HT1080 (cell line): ENCODE measurements around the gene C19orf67. TPM values are rescaled to one million over a fixed set of nuclear protein-coding genes. Genes with fewer than 3 reads are reported as not detected.
A peak's percentile ranks its signal among the peaks of the same experiment; 100 is the strongest.
"Not testable (repeated sequence)": the region's sequence is repeated elsewhere in the genome, so short reads cannot be mapped to it uniquely, and the experiment has no call there.

Experiments
- DNase-seq: peaks from one replicate; pipeline ENCODE4 v3.0.0-alpha.2; 2015; ENCODE audit warnings: low read depth
- total RNA-seq: library from RNA; depleted of rRNA; stranded (reverse); fragments of >200 nt; shearing (Covaris generic); gene quantifications from 2 replicates; pipeline ENCODE4 v1.2.3, GENCODE V29; 2014

The C19orf67 gene
- total RNA-seq, 1 experiment from 2014 or later = 0.23 TPM

- no peak for DNase-seq
These were observed 27.1 kb downstream of the C19orf67 start for GRCh38 chr19:14058182-14059092.

- DNase-seq = no peak
These were observed 28.7 kb downstream of the C19orf67 start for GRCh38 chr19:14056741-14057356.

GRCh38 chr19:14056069-14056666, 29.4 kb downstream of the C19orf67 start:
- DNase-seq = no peak

- no peak for DNase-seq
These were observed 30.2 kb downstream of the C19orf67 start for GRCh38 chr19:14055396-14055795.

- DNase-seq = no peak
These were observed 30.9 kb downstream of the C19orf67 start for GRCh38 chr19:14054721-14055120.

GRCh38 chr19:14054099-14054498, 31.5 kb downstream of the C19orf67 start:
- no peak for DNase-seq

GRCh38 chr19:14053500-14053899, 32.1 kb downstream of the C19orf67 start:
- DNase-seq = no peak

GRCh38 chr19:14053032-14053431, 32.6 kb downstream of the C19orf67 start:
- DNase-seq = no peak

GRCh38 chr19:14052470-14052869, 33.1 kb downstream of the C19orf67 start:
- DNase-seq = no peak

- no peak for DNase-seq
These were observed 33.6 kb downstream of the C19orf67 start for GRCh38 chr19:14051980-14052379.

GRCh38 chr19:14050961-14051360, 34.6 kb downstream of the C19orf67 start:
- not testable (repeated sequence) for DNase-seq

GRCh38 chr19:14050512-14050911, 35.1 kb downstream of the C19orf67 start:
- DNase-seq = no peak

GRCh38 chr19:14048443-14049153, 37.0 kb downstream of the C19orf67 start:
- DNase-seq = peak; percentile 54

- DNase-seq = not testable (repeated sequence)
These were observed 37.7 kb downstream of the C19orf67 start for GRCh38 chr19:14047866-14048265.

GRCh38 chr19:14042659-14043608, 42.6 kb downstream of the C19orf67 start:
- DNase-seq = peak; percentile 36

GRCh38 chr19:14039181-14039580, 46.4 kb downstream of the C19orf67 start:
- no peak for DNase-seq

- no peak for DNase-seq
These were observed 49.9 kb downstream of the C19orf67 start for GRCh38 chr19:14035706-14036105.

- not testable (repeated sequence) for DNase-seq
These were observed 50.4 kb downstream of the C19orf67 start for GRCh38 chr19:14035159-14035558.

GRCh38 chr19:14033946-14034345, 51.6 kb downstream of the C19orf67 start:
- no peak for DNase-seq

- DNase-seq = peak; percentile 78
These were observed 53.7 kb downstream of the C19orf67 start, which contains the start of gene IL27RA for GRCh38 chr19:14031719-14032480. Gene IL27RA (plus strand): TSS chr19:14031762. CDS start chr19:14031873, 111 bp downstream.
